D721Med (cell line): ENCODE data around the gene TAX1BP1.

Experiments used
- DNase-seq: peaks from one replicate; pipeline ENCODE4 v3.0.0; 2011; ENCODE audit warnings: low spot score; ENCODE audit not compliant: insufficient read length
- FAIRE-seq: peaks from 2 replicates; lab custom pipeline; 2011; peaks lifted over from hg19 to GRCh38; lab: Jason Lieb, UNC
- TF ChIP-seq, protein P1 (sequence below): IDR thresholded peaks from 2 replicates; pipeline ENCODE4 v1.5.1; 2012; ENCODE audit warnings: mild to moderate bottlenecking, control low read depth; ENCODE audit not compliant: insufficient read depth; ENCODE audit errors: missing control alignments

Gene TAX1BP1

DNA sequence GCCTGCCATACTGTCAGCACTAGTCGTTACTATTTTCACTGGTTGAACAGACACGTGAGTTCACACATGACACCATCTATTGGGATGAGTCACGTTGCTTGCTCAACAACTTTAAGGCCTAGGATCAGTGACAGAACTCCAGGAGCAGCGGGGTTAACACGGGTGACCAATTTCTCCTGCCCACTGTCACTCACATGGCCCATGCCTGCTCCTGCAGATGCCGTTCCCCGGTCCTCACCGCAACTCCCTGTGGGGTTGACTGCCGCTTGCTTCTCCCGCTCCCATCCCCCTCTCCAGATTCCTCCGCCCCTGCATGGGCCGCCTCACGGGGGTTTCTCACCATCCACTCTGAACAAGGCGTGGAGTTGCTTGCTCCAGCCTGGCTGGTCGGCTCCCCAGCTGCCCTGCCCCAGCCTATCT, 128.2 kb downstream of the TAX1BP1 start:
- TF ChIP-seq, protein P1, sequence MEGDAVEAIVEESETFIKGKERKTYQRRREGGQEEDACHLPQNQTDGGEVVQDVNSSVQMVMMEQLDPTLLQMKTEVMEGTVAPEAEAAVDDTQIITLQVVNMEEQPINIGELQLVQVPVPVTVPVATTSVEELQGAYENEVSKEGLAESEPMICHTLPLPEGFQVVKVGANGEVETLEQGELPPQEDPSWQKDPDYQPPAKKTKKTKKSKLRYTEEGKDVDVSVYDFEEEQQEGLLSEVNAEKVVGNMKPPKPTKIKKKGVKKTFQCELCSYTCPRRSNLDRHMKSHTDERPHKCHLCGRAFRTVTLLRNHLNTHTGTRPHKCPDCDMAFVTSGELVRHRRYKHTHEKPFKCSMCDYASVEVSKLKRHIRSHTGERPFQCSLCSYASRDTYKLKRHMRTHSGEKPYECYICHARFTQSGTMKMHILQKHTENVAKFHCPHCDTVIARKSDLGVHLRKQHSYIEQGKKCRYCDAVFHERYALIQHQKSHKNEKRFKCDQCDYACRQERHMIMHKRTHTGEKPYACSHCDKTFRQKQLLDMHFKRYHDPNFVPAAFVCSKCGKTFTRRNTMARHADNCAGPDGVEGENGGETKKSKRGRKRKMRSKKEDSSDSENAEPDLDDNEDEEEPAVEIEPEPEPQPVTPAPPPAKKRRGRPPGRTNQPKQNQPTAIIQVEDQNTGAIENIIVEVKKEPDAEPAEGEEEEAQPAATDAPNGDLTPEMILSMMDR: no peak
- no peak for DNase-seq
- FAIRE-seq: no peak

DNA sequence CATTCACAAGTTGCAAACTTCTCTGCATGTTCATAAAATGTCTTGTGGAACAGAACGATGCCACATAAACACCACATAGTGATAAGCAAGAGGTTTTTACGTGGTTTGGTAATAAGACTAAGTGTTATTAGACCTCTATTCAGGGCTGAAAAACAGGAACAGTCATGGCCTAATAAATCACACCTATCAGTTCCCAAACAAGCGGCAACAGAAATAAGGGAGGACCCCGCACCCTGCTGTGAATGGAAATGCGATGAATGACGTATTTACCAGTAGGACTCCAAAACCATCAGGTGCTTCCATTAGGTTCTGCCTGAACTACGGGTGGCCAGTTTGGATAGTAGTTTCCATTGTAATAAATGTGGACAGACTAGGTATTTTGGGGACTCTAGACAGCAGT, 129.1 kb downstream of the TAX1BP1 start:
- TF ChIP-seq, protein P1: no peak
- DNase-seq (no peak), FAIRE-seq (no peak)

DNA sequence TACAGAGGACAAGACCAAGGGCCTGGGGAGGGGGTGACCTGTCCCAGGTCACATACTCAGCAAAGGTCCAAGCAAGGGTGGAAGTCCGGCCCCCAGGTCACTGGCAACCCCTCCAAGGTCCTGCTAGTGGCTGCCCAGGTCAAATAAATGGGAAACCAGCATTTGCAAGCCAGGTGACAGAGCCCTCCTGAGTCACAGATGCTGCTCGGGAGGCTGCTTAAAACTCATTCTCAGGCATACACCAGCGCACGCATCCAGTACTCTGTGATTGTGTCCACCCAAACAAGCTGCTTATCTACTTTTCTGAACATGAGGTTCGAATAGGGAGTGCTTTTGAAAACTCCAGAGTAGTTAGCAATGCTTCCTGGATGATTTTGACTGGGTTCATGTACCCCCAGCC, 130.6 kb downstream of the TAX1BP1 start:
- DNase-seq (no peak), FAIRE-seq (no peak)
- TF ChIP-seq, protein P1: no peak

DNA sequence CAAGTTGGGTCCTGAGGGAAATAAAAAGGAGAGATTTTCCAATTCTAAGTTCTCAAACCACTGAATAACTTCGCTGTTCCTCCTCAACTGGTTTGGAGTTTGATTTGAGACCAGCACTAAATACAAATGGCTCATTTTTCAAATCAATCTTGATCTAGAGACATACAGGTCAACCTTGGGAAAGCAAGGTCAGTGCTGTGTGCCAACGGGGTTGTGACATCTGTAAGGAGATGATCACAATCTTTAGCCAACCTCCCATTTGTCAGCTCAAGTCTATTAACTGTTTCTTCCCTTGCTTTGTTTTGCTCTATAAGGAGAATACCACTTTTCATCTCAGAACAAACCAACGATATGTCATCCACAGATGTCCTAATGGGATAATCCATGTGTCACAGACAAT, 131.1 kb downstream of the TAX1BP1 start:
- TF ChIP-seq, protein P1: no peak
- FAIRE-seq (no peak), DNase-seq (no peak)

DNA sequence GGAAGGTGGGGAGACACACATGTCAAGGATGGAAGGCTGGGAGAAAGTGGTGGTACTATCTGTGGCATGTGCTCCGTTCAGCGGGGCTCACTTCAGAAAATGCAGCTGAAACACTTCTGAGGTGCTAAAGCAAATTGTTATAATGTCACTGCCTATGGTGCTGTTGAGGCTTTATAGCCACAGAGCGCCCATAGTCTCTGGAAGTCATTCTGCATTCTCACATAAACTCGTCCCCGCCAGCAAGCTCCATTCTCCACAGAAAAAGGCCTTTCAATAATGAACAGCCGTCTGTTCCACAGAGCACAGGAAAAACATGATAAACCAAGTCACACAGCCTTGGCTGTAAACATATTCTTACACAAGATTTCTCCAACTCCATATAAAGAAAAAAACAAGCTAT, 131.9 kb downstream of the TAX1BP1 start:
- DNase-seq (no peak), FAIRE-seq (no peak)
- TF ChIP-seq, protein P1: no peak

DNA sequence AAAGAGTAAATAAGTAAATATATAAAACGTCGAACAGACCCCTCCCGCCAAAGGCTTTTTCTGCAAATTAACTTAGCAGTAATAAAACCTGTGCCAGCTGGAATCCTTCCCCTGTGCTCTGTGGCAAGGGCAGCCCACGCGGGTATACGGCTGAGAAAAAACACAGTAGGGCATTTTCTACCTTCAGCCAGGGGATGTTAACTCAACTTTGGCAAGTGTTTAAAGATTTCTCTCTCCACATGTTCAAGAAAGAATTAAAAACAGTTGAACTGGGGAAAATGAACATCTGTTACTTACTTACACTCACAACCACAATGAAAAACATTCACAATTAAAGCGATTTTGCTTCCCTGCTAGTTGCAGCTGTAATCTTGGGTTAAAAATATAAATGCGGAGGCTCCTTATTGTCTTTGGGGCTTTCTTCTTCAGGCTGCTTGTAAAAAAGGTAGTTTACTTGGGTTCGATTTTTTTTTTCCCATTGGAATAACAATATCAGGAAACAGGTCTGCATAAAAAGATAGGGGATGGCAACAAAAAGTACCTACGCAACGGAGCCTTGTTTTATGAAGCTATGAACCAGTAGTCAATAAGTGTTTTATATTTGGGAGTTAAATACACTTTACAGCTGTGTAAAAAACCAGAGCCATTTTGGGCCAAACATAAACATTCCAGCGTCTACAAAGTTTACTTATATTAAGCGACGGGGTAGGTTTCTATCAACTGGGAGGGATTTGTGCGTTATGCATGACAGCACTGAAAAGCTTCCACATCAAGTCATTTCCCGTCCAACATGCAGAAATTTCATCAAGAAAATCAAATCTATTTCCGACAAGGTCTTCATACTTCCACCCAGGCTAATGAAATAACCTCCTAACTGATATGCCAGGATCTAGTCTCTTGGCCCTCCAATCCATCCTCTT, 132.7 kb downstream of the TAX1BP1 start:
- FAIRE-seq: no peak
- TF ChIP-seq, protein P1: no peak
- DNase-seq: no peak
